Measurements from ENCODE around the gene COL23A1. TPM values are rescaled to one million over a fixed set of nuclear protein-coding genes. Genes with fewer than 3 reads are reported as not detected.

Gene COL23A1
- polyA plus RNA-seq, 1 donor (not counting 4 experiments of a cell fraction or from before 2014, with no cell fraction given): not detected

DNA sequence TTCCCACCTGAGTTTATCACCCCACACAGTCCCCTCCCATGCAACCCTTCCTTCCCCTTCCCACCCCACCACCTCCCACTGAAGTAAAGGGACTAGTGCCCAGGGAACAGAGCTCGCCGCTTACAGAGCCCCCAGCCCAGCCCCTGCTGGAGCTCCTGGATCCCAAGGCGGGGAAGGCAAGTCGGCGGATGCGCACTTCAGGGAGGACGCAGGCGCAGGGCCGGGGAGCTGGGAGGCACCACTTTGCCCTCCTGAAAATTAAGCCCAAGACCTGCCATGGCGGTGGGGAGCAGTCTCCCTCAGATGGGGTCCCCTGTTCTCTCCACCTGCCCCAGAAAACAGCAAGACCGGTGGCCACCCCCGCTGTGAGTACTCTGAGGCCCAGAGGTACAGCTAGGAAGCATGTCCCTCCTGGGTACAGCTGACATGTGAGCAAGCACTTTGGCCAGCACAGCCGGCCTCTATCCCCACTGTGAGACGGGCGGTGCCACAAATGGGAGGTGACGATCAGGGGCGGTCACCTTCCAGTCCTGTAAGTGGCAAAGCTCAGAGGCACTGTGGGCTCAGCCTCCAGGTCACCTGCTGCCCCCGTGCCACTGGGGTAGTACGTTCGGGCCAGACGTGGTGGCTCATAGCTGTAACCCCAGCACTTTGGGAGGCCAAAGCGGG lies 45.9 kb downstream of the COL23A1 start:
- Histone ChIP-seq H3K4me2 (ENCODE audit: control insufficient read depth, extremely low read depth, insufficient read depth, low read depth, low read length) (no peak overlapping the region), H3K27ac (ENCODE audit: control insufficient read depth, insufficient read depth, low read length) (no peak overlapping the region), H3K4me3 (ENCODE audit: control insufficient read depth in 2 of 3, extremely low read depth in 1 of 3, insufficient read depth in 2 of 3, low read depth in 1 of 3, low read length in 3 of 3) (no peak overlapping the region), H3K36me3 (ENCODE audit: control insufficient read depth in 2 of 2, extremely low read depth in 1 of 2, insufficient read depth in 2 of 2, low read length in 2 of 2) (no peaks in the 10 kb centered on the region), H3K9me1 (ENCODE audit: control insufficient read depth, extremely low read depth, insufficient read depth, low read length) (no peaks in the 10 kb centered on the region), H2AFZ (ENCODE audit: control insufficient read depth, low read length) (no peak overlapping the region), H3K4me1 (ENCODE audit: control insufficient read depth, extremely low read depth, insufficient read depth, low read length) (no peaks in the 10 kb centered on the region), H3K9me3 (ENCODE audit: control insufficient read depth, low read depth, low read length) (no peaks in the 10 kb centered on the region), H3K9ac (ENCODE audit: control insufficient read depth, extremely low read depth, insufficient read depth, low read length) (no peak overlapping the region), H3K79me2 (ENCODE audit: control insufficient read depth, insufficient read depth, low read length) (no peaks in the 10 kb centered on the region), H3K27me3 (ENCODE audit: control insufficient read depth, extremely low read depth, insufficient read depth, low read length) (no peaks in the 10 kb centered on the region), H4K20me1 (ENCODE audit: control insufficient read depth, extremely low read depth, insufficient read depth, low read length) (no peaks in the 10 kb centered on the region)
- DNase-seq (ENCODE audit: low read depth, low spot score) (no peak), FAIRE-seq (no peak)
- dilution Hi-C loops (cut with MboI; ENCODE audit: extremely low pct_ligation_motif_present, low sequenced_read_pairs): no loop called here
- TF ChIP-seq, protein P1, sequence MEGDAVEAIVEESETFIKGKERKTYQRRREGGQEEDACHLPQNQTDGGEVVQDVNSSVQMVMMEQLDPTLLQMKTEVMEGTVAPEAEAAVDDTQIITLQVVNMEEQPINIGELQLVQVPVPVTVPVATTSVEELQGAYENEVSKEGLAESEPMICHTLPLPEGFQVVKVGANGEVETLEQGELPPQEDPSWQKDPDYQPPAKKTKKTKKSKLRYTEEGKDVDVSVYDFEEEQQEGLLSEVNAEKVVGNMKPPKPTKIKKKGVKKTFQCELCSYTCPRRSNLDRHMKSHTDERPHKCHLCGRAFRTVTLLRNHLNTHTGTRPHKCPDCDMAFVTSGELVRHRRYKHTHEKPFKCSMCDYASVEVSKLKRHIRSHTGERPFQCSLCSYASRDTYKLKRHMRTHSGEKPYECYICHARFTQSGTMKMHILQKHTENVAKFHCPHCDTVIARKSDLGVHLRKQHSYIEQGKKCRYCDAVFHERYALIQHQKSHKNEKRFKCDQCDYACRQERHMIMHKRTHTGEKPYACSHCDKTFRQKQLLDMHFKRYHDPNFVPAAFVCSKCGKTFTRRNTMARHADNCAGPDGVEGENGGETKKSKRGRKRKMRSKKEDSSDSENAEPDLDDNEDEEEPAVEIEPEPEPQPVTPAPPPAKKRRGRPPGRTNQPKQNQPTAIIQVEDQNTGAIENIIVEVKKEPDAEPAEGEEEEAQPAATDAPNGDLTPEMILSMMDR (optimal IDR thresholded peaks at IDR 0.05 in 1 of 3, IDR thresholded peaks at IDR 0.05 in 1 of 3, conservative IDR thresholded peaks at IDR 0.05 in 1 of 3; ENCODE audit: extremely low read depth in 1 of 3, insufficient read depth in 2 of 3, low read length in 3 of 3): no peak
- TF ChIP-seq EZH2 (IDR thresholded peaks at IDR 0.05; ENCODE audit: low read length): no peak

DNA sequence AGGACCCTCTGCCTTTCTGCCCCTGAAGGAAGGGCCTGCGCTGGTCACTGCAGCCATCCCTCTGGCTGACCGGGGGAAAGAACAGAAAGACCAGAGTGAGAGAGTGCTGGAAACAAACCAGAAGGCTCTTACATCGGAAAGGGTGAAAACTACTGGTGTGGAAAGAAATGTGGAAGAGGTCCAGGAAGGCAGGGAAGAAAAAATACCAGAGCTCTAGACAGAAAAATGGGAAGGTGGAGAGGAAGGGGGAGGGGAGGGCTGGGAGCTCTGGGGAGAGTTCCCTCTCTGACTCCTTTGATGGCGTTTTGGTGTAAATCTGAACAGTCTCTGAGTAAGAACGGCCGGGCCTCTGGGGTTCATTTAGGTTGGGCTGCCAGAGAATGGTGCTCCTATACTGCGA lies 47.7 kb downstream of the COL23A1 start:
- Histone ChIP-seq H3K9me1 (ENCODE audit: control insufficient read depth, extremely low read depth, insufficient read depth, low read length) (no peaks in the 10 kb centered on the region), H2AFZ (ENCODE audit: control insufficient read depth, low read length) (no peak overlapping the region), H3K4me2 (ENCODE audit: control insufficient read depth, extremely low read depth, insufficient read depth, low read depth, low read length) (no peak overlapping the region), H3K79me2 (ENCODE audit: control insufficient read depth, insufficient read depth, low read length) (no peaks in the 10 kb centered on the region), H3K9ac (ENCODE audit: control insufficient read depth, extremely low read depth, insufficient read depth, low read length) (no peak overlapping the region), H3K27me3 (ENCODE audit: control insufficient read depth, extremely low read depth, insufficient read depth, low read length) (no peaks in the 10 kb centered on the region), H4K20me1 (ENCODE audit: control insufficient read depth, extremely low read depth, insufficient read depth, low read length) (no peaks in the 10 kb centered on the region), H3K9me3 (ENCODE audit: control insufficient read depth, low read depth, low read length) (no peaks in the 10 kb centered on the region), H3K4me1 (ENCODE audit: control insufficient read depth, extremely low read depth, insufficient read depth, low read length) (no peaks in the 10 kb centered on the region), H3K27ac (ENCODE audit: control insufficient read depth, insufficient read depth, low read length) (no peak overlapping the region), H3K4me3 (ENCODE audit: control insufficient read depth in 2 of 3, extremely low read depth in 1 of 3, insufficient read depth in 2 of 3, low read depth in 1 of 3, low read length in 3 of 3) (no peak overlapping the region), H3K36me3 (ENCODE audit: control insufficient read depth in 2 of 2, extremely low read depth in 1 of 2, insufficient read depth in 2 of 2, low read length in 2 of 2) (no peaks in the 10 kb centered on the region)
- DNase-seq (ENCODE audit: low read depth, low spot score) (no peak), FAIRE-seq (no peak)
- dilution Hi-C loops (cut with MboI; ENCODE audit: extremely low pct_ligation_motif_present, low sequenced_read_pairs): no loop called here
- TF ChIP-seq, protein P1 (optimal IDR thresholded peaks at IDR 0.05 in 1 of 3, IDR thresholded peaks at IDR 0.05 in 1 of 3, conservative IDR thresholded peaks at IDR 0.05 in 1 of 3; ENCODE audit: extremely low read depth in 1 of 3, insufficient read depth in 2 of 3, low read length in 3 of 3): no peak
- TF ChIP-seq EZH2 (IDR thresholded peaks at IDR 0.05; ENCODE audit: low read length): no peak
